ENCODE results near the gene CAMK1G.

CAMK1G gene

GRCh38 chr1:209598227-209598626, 14.7 kb downstream of the CAMK1G start:
- no peak for TF ChIP-seq CSRNP3 (CRISPR knock-in tag; IDR thresholded peaks at IDR 0.05)
- TF ChIP-seq ZNF8 (CRISPR knock-in tag; IDR thresholded peaks at IDR 0.05) = no peak
- TF ChIP-seq ZFP3 (CRISPR knock-in tag; IDR thresholded peaks at IDR 0.05) = no peak
- no peak for TF ChIP-seq BACH2 (CRISPR knock-in tag; IDR thresholded peaks at IDR 0.05; ENCODE audit: borderline replicate concordance)
- TF ChIP-seq ISL1 (CRISPR knock-in tag; IDR thresholded peaks at IDR 0.05) = no peak
- no peak for TF ChIP-seq CSDC2 (CRISPR knock-in tag; IDR thresholded peaks at IDR 0.05)
- TF ChIP-seq ESRRG (CRISPR knock-in tag; IDR thresholded peaks at IDR 0.05) = no peak
- TF ChIP-seq RARB (CRISPR knock-in tag; IDR thresholded peaks at IDR 0.05) = no peak
- TF ChIP-seq ZC3H10 (CRISPR knock-in tag; IDR thresholded peaks at IDR 0.05) = no peak
- no peak for TF ChIP-seq PPARA (CRISPR knock-in tag; IDR thresholded peaks at IDR 0.05; ENCODE audit: borderline replicate concordance)
- no peak for TF ChIP-seq ZNF565 (CRISPR knock-in tag; conservative IDR thresholded peaks at IDR 0.05; ENCODE audit: low read depth)
- TF ChIP-seq ZFP30 (CRISPR knock-in tag; IDR thresholded peaks at IDR 0.05) = no peak
- no peak for TF ChIP-seq TCF4 (CRISPR knock-in tag; IDR thresholded peaks at IDR 0.05; ENCODE audit: borderline replicate concordance)
- TF ChIP-seq ARNTL (CRISPR knock-in tag; IDR thresholded peaks at IDR 0.05; ENCODE audit: borderline replicate concordance, low read depth) = no peak
- no peak for TF ChIP-seq SNAI2 (CRISPR knock-in tag; IDR thresholded peaks at IDR 0.05)
- no peak for TF ChIP-seq TOX (CRISPR knock-in tag; IDR thresholded peaks at IDR 0.05; ENCODE audit: borderline replicate concordance)
- no peak for ATAC-seq

DNA sequence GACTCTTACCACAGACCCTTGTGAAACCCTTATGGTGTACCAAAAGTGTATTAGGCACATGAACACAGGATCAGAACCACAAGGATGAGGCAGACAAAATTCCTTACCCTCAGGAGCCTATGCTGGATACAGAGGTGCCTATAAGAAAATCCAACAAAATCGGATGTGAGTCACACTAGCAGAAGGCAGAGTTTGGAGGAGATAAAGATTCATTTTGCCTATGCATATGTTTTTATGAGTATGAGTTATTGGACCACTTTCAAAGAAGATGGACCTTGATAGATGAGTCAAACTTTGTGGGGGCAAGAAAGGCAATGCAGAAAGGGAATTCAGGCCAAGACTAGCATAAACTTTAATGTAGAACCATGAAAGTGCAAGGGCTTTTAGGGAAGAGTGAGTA, 17.0 kb downstream of the CAMK1G start:
- no peak for TF ChIP-seq CSDC2 (CRISPR knock-in tag; IDR thresholded peaks at IDR 0.05)
- TF ChIP-seq, protein P1, sequence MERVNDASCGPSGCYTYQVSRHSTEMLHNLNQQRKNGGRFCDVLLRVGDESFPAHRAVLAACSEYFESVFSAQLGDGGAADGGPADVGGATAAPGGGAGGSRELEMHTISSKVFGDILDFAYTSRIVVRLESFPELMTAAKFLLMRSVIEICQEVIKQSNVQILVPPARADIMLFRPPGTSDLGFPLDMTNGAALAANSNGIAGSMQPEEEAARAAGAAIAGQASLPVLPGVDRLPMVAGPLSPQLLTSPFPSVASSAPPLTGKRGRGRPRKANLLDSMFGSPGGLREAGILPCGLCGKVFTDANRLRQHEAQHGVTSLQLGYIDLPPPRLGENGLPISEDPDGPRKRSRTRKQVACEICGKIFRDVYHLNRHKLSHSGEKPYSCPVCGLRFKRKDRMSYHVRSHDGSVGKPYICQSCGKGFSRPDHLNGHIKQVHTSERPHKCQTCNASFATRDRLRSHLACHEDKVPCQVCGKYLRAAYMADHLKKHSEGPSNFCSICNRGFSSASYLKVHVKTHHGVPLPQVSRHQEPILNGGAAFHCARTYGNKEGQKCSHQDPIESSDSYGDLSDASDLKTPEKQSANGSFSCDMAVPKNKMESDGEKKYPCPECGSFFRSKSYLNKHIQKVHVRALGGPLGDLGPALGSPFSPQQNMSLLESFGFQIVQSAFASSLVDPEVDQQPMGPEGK (CRISPR knock-in tag; IDR thresholded peaks at IDR 0.05; ENCODE audit: borderline replicate concordance) = no peak
- TF ChIP-seq ZNF8 (CRISPR knock-in tag; IDR thresholded peaks at IDR 0.05) = no peak
- no peak for TF ChIP-seq ESRRG (CRISPR knock-in tag; IDR thresholded peaks at IDR 0.05)
- no peak for TF ChIP-seq PPARA (CRISPR knock-in tag; IDR thresholded peaks at IDR 0.05; ENCODE audit: borderline replicate concordance)
- no peak for TF ChIP-seq CSRNP3 (CRISPR knock-in tag; IDR thresholded peaks at IDR 0.05)
- TF ChIP-seq, protein P2, sequence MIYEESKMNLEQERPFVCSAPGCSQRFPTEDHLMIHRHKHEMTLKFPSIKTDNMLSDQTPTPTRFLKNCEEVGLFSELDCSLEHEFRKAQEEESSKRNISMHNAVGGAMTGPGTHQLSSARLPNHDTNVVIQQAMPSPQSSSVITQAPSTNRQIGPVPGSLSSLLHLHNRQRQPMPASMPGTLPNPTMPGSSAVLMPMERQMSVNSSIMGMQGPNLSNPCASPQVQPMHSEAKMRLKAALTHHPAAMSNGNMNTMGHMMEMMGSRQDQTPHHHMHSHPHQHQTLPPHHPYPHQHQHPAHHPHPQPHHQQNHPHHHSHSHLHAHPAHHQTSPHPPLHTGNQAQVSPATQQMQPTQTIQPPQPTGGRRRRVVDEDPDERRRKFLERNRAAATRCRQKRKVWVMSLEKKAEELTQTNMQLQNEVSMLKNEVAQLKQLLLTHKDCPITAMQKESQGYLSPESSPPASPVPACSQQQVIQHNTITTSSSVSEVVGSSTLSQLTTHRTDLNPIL (CRISPR knock-in tag; IDR thresholded peaks at IDR 0.05; ENCODE audit: low read depth) = no peak
- TF ChIP-seq TOX (CRISPR knock-in tag; IDR thresholded peaks at IDR 0.05; ENCODE audit: borderline replicate concordance) = no peak
- no peak for TF ChIP-seq GLIS3 (CRISPR knock-in tag; IDR thresholded peaks at IDR 0.05)
- no peak for TF ChIP-seq BACH2 (CRISPR knock-in tag; IDR thresholded peaks at IDR 0.05; ENCODE audit: borderline replicate concordance)
- no peak for TF ChIP-seq OSR1 (CRISPR knock-in tag; IDR thresholded peaks at IDR 0.05)
- TF ChIP-seq, protein P3, sequence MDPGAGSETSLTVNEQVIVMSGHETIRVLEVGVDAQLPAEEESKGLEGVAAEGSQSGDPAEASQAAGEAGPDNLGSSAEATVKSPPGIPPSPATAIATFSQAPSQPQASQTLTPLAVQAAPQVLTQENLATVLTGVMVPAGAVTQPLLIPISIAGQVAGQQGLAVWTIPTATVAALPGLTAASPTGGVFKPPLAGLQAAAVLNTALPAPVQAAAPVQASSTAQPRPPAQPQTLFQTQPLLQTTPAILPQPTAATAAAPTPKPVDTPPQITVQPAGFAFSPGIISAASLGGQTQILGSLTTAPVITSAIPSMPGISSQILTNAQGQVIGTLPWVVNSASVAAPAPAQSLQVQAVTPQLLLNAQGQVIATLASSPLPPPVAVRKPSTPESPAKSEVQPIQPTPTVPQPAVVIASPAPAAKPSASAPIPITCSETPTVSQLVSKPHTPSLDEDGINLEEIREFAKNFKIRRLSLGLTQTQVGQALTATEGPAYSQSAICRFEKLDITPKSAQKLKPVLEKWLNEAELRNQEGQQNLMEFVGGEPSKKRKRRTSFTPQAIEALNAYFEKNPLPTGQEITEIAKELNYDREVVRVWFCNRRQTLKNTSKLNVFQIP (CRISPR knock-in tag; IDR thresholded peaks at IDR 0.05; ENCODE audit: borderline replicate concordance, low read depth) = no peak
- TF ChIP-seq ZNF565 (CRISPR knock-in tag; conservative IDR thresholded peaks at IDR 0.05; ENCODE audit: low read depth) = no peak
- no peak for TF ChIP-seq TSHZ2 (CRISPR knock-in tag; IDR thresholded peaks at IDR 0.05)
- TF ChIP-seq ISL1 (CRISPR knock-in tag; IDR thresholded peaks at IDR 0.05) = no peak
- ATAC-seq = peak; percentile 74

Data from SK-N-SH treated with all-trans-retinoic acid at 6 μM for 48 hours (cell line).